HepG2 (cell line): ENCODE data around the gene TMEM129. TPM values are rescaled to one million over a fixed set of nuclear protein-coding genes. Genes with fewer than 3 reads are reported as not detected.

Experiments
- GABPB1 ChIP-seq: IDR thresholded peaks from 2 replicates; pipeline ENCODE4 v1.6.1; 2016; ENCODE audit warnings: mild to moderate bottlenecking, missing genetic modification reagents, moderate library complexity, missing compliant biosample characterization
- RAD51 ChIP-seq: fragments of 450-650 bp; IDR thresholded peaks from 2 replicates; pipeline ENCODE4 v1.6.1; 2016; ENCODE audit warnings: borderline replicate concordance
- RFX3 ChIP-seq: IDR thresholded peaks from 2 replicates; pipeline ENCODE4 v1.6.1; 2016; ENCODE audit warnings: missing biosample characterization, missing genetic modification reagents
- SOX6 ChIP-seq, 2 experiments: fragments of 450-650 bp in 1 of 2; sonication (generic) in 1 of 2; formaldehyde crosslinking in 1 of 2; IDR thresholded peaks; 2 replicates each; pipeline versions ENCODE4 v1.4.0 to v1.6.1; 2017 to 2020; ENCODE audit warnings: antibody characterized with exemption in 1 of 2, mild to moderate bottlenecking in 1 of 2, missing genetic modification reagents in 1 of 2
- TFAP4 ChIP-seq: sonication (generic); IDR thresholded peaks from 2 replicates; pipeline ENCODE4 v1.6.1; 2016; ENCODE audit warnings: low read depth, borderline replicate concordance
- ZFX ChIP-seq: sonication (generic); formaldehyde crosslinking; IDR thresholded peaks from 2 replicates; pipeline ENCODE4 v1.4.0; 2020; ENCODE audit warnings: mild to moderate bottlenecking, low read depth, missing genetic modification reagents, moderate library complexity
- ZNF138 ChIP-seq: sonication (generic); formaldehyde crosslinking; IDR thresholded peaks from 2 replicates; pipeline ENCODE4 v1.5.0; 2020; ENCODE audit warnings: mild to moderate bottlenecking, low read depth, missing genetic modification reagents
- ZNF296 ChIP-seq: sonication (generic); formaldehyde crosslinking; conservative IDR thresholded peaks from 2 replicates; pipeline ENCODE4 v1.5.0; 2020; ENCODE audit warnings: mild to moderate bottlenecking, missing genetic modification reagents
- ZNF333 ChIP-seq: sonication (generic); formaldehyde crosslinking; IDR thresholded peaks from 2 replicates; pipeline ENCODE4 v1.4.0; 2020; ENCODE audit warnings: mild to moderate bottlenecking, missing genetic modification reagents, borderline replicate concordance
- ZNF782 ChIP-seq: sonication (generic); formaldehyde crosslinking; IDR thresholded peaks from 2 replicates; pipeline ENCODE4 v1.4.0; 2020; ENCODE audit warnings: missing genetic modification reagents, mild to moderate bottlenecking, borderline replicate concordance
- polyA plus RNA-seq, 8 experiments: library from polyadenylated mRNA; depleted of rRNA in 3 of 8; stranded (reverse) in 7 of 8; unstranded in 1 of 8; fragments of >200 nt; fragmentation: Illumina TruSeq in 4 of 8; extraction: Trizol in 4 of 8; gene quantifications; 2 replicates each; pipeline versions ENCODE4 v1.2.1 to v1.2.3, GENCODE V29; 2011 to 2016; ENCODE audit warnings: low read depth in 4 of 8, missing spikeins in 1 of 8, mixed read lengths in 1 of 8; ENCODE audit not compliant: insufficient read depth in 1 of 8
- total RNA-seq, 5 experiments: library from RNA; depleted of rRNA; stranded (reverse); fragments of >200 nt; fragmentation: Illumina TruSeq; extraction: Trizol; gene quantifications; 2 replicates each; pipeline ENCODE4 v1.2.3, GENCODE V29; 2016; ENCODE audit warnings: low read depth in 1 of 5
- TF ChIP-seq, protein P1 (sequence below): sonication (generic); formaldehyde crosslinking; IDR thresholded peaks from 2 replicates; pipeline ENCODE4 v1.5.0; 2020; ENCODE audit warnings: mild to moderate bottlenecking, missing genetic modification reagents, borderline replicate concordance
- TF ChIP-seq, protein P2 (sequence below): sonication (generic); formaldehyde crosslinking; IDR thresholded peaks from 2 replicates; pipeline ENCODE4 v1.5.1; 2020; ENCODE audit warnings: mild to moderate bottlenecking, missing genetic modification reagents, moderate library complexity
- TF ChIP-seq, protein P3 (sequence below): sonication (generic); formaldehyde crosslinking; IDR thresholded peaks from 2 replicates; pipeline ENCODE4 v1.4.0; 2020; ENCODE audit warnings: missing genetic modification reagents
- TF ChIP-seq, protein P4 (sequence below): IDR thresholded peaks from 2 replicates; pipeline ENCODE4 v1.6.1; 2016; ENCODE audit warnings: control low read depth

TMEM129 gene
- total and polyA plus RNA-seq, 2 of the 13 experiments (the other 11 are each of a cell fraction or from before 2014, with no cell fraction given) = 19.0 to 25.8 TPM

DNA sequence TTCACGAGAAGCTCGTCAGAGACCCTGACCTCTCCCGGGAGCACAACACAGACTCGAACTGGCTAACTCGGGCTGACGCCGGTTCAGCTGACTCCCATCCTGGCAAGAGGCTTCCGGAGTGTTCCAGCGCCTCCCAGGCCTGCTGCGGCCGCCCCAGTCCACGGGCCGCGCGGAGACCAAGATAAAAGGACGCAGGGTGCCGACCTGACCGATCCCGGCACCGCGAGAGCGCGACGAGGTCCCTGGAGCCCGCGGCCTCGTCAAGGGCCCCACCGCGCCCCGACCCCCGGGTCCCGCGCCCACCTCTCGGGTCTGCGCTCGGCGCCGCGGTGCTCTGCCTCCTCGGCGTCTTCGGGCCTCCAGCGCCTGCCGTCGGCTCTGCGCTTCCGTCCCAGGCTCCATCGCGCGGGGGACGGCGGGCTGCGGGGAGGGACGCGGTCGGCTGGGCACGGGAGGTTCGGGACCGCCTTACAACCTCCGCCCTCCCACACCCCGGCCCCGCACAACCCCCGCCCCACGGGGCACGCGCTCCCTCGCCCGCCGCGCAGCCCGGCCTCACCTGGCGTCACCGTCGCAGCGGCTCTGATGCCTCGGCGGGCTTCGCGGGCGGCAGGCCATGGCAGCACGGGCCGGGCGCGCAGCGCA, 9.4 kb downstream of the TMEM129 start (continued):
- TF ChIP-seq, protein P1, sequence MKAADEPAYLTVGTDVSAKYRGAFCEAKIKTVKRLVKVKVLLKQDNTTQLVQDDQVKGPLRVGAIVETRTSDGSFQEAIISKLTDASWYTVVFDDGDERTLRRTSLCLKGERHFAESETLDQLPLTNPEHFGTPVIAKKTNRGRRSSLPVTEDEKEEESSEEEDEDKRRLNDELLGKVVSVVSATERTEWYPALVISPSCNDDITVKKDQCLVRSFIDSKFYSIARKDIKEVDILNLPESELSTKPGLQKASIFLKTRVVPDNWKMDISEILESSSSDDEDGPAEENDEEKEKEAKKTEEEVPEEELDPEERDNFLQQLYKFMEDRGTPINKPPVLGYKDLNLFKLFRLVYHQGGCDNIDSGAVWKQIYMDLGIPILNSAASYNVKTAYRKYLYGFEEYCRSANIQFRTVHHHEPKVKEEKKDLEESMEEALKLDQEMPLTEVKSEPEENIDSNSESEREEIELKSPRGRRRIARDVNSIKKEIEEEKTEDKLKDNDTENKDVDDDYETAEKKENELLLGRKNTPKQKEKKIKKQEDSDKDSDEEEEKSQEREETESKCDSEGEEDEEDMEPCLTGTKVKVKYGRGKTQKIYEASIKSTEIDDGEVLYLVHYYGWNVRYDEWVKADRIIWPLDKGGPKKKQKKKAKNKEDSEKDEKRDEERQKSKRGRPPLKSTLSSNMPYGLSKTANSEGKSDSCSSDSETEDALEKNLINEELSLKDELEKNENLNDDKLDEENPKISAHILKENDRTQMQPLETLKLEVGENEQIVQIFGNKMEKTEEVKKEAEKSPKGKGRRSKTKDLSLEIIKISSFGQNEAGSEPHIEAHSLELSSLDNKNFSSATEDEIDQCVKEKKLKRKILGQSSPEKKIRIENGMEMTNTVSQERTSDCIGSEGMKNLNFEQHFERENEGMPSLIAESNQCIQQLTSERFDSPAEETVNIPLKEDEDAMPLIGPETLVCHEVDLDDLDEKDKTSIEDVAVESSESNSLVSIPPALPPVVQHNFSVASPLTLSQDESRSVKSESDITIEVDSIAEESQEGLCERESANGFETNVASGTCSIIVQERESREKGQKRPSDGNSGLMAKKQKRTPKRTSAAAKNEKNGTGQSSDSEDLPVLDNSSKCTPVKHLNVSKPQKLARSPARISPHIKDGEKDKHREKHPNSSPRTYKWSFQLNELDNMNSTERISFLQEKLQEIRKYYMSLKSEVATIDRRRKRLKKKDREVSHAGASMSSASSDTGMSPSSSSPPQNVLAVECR (CRISPR knock-in tag) = no peak; the same call in 1 of the 2 replicates
- TF ChIP-seq RAD51 (no peak), ZNF782 (CRISPR knock-in tag) (no peak), ZNF333 (peak; percentile 66; the same call in 1 of the 2 replicates), TFAP4 (peak; percentile 65; the same call in 1 of the 2 replicates), ZFX (CRISPR knock-in tag) (peak; percentile 23; the same call in 1 of the 2 replicates), GABPB1 (CRISPR knock-in tag) (peak; percentile 38; the same call in 1 of the 2 replicates), RFX3 (no peak), ZNF138 (CRISPR knock-in tag) (no peak), ZNF296 (CRISPR knock-in tag) (no peak), SOX6 (IDR thresholded peaks at IDR 0.05) (no peak), SOX6 (CRISPR knock-in tag; IDR thresholded peaks at IDR 0.05) (0 out of 2 replicates have a peak, but pooled peaks have one; percentile 25)
- TF ChIP-seq, protein P2, sequence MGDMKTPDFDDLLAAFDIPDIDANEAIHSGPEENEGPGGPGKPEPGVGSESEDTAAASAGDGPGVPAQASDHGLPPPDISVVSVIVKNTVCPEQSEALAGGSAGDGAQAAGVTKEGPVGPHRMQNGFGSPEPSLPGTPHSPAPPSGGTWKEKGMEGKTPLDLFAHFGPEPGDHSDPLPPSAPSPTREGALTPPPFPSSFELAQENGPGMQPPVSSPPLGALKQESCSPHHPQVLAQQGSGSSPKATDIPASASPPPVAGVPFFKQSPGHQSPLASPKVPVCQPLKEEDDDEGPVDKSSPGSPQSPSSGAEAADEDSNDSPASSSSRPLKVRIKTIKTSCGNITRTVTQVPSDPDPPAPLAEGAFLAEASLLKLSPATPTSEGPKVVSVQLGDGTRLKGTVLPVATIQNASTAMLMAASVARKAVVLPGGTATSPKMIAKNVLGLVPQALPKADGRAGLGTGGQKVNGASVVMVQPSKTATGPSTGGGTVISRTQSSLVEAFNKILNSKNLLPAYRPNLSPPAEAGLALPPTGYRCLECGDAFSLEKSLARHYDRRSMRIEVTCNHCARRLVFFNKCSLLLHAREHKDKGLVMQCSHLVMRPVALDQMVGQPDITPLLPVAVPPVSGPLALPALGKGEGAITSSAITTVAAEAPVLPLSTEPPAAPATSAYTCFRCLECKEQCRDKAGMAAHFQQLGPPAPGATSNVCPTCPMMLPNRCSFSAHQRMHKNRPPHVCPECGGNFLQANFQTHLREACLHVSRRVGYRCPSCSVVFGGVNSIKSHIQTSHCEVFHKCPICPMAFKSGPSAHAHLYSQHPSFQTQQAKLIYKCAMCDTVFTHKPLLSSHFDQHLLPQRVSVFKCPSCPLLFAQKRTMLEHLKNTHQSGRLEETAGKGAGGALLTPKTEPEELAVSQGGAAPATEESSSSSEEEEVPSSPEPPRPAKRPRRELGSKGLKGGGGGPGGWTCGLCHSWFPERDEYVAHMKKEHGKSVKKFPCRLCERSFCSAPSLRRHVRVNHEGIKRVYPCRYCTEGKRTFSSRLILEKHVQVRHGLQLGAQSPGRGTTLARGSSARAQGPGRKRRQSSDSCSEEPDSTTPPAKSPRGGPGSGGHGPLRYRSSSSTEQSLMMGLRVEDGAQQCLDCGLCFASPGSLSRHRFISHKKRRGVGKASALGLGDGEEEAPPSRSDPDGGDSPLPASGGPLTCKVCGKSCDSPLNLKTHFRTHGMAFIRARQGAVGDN = peak; percentile 35
- TF ChIP-seq, protein P3, sequence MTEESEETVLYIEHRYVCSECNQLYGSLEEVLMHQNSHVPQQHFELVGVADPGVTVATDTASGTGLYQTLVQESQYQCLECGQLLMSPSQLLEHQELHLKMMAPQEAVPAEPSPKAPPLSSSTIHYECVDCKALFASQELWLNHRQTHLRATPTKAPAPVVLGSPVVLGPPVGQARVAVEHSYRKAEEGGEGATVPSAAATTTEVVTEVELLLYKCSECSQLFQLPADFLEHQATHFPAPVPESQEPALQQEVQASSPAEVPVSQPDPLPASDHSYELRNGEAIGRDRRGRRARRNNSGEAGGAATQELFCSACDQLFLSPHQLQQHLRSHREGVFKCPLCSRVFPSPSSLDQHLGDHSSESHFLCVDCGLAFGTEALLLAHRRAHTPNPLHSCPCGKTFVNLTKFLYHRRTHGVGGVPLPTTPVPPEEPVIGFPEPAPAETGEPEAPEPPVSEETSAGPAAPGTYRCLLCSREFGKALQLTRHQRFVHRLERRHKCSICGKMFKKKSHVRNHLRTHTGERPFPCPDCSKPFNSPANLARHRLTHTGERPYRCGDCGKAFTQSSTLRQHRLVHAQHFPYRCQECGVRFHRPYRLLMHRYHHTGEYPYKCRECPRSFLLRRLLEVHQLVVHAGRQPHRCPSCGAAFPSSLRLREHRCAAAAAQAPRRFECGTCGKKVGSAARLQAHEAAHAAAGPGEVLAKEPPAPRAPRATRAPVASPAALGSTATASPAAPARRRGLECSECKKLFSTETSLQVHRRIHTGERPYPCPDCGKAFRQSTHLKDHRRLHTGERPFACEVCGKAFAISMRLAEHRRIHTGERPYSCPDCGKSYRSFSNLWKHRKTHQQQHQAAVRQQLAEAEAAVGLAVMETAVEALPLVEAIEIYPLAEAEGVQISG = 0 out of 2 replicates have a peak, but pooled peaks have one; percentile 3
- TF ChIP-seq, protein P4, sequence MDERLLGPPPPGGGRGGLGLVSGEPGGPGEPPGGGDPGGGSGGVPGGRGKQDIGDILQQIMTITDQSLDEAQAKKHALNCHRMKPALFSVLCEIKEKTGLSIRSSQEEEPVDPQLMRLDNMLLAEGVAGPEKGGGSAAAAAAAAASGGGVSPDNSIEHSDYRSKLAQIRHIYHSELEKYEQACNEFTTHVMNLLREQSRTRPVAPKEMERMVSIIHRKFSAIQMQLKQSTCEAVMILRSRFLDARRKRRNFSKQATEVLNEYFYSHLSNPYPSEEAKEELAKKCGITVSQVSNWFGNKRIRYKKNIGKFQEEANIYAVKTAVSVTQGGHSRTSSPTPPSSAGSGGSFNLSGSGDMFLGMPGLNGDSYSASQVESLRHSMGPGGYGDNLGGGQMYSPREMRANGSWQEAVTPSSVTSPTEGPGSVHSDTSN (CRISPR knock-in tag) = no peak
